ENCODE data around the gene MASP1.

GRCh38 chr3:187255314-187255713 lies 36.2 kb downstream of the MASP1 start:
- TF ChIP-seq, protein P1, sequence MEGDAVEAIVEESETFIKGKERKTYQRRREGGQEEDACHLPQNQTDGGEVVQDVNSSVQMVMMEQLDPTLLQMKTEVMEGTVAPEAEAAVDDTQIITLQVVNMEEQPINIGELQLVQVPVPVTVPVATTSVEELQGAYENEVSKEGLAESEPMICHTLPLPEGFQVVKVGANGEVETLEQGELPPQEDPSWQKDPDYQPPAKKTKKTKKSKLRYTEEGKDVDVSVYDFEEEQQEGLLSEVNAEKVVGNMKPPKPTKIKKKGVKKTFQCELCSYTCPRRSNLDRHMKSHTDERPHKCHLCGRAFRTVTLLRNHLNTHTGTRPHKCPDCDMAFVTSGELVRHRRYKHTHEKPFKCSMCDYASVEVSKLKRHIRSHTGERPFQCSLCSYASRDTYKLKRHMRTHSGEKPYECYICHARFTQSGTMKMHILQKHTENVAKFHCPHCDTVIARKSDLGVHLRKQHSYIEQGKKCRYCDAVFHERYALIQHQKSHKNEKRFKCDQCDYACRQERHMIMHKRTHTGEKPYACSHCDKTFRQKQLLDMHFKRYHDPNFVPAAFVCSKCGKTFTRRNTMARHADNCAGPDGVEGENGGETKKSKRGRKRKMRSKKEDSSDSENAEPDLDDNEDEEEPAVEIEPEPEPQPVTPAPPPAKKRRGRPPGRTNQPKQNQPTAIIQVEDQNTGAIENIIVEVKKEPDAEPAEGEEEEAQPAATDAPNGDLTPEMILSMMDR (IDR thresholded peaks at IDR 0.05; ENCODE audit: low read length): no peak
- no peak for TF ChIP-seq EZH2 (IDR thresholded peaks at IDR 0.05; ENCODE audit: borderline replicate concordance, low read length)
